Measurements from ENCODE around the gene PCDHGC5. TPM values are rescaled to one million over a fixed set of nuclear protein-coding genes. Genes with fewer than 3 reads are reported as not detected.

PCDHGC5 gene
- total and polyA plus RNA-seq, 2 donors from 2014 or later: 1.4 TPM; not detected in 1

DNA sequence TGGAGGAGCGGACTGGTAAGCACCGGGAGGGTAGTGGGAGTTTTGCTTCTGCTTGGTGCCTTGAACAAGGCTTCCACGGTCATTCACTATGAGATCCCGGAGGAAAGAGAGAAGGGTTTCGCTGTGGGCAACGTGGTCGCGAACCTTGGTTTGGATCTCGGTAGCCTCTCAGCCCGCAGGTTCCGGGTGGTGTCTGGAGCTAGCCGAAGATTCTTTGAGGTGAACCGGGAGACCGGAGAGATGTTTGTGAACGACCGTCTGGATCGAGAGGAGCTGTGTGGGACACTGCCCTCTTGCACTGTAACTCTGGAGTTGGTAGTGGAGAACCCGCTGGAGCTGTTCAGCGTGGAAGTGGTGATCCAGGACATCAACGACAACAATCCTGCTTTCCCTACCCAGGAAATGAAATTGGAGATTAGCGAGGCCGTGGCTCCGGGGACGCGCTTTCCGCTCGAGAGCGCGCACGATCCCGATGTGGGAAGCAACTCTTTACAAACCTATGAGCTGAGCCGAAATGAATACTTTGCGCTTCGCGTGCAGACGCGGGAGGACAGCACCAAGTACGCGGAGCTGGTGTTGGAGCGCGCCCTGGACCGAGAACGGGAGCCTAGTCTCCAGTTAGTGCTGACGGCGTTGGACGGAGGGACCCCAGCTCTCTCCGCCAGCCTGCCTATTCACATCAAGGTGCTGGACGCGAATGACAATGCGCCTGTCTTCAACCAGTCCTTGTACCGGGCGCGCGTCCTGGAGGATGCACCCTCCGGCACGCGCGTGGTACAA is 12.6 kb upstream of the PCDHGC5 start:
- TF ChIP-seq, protein P1, sequence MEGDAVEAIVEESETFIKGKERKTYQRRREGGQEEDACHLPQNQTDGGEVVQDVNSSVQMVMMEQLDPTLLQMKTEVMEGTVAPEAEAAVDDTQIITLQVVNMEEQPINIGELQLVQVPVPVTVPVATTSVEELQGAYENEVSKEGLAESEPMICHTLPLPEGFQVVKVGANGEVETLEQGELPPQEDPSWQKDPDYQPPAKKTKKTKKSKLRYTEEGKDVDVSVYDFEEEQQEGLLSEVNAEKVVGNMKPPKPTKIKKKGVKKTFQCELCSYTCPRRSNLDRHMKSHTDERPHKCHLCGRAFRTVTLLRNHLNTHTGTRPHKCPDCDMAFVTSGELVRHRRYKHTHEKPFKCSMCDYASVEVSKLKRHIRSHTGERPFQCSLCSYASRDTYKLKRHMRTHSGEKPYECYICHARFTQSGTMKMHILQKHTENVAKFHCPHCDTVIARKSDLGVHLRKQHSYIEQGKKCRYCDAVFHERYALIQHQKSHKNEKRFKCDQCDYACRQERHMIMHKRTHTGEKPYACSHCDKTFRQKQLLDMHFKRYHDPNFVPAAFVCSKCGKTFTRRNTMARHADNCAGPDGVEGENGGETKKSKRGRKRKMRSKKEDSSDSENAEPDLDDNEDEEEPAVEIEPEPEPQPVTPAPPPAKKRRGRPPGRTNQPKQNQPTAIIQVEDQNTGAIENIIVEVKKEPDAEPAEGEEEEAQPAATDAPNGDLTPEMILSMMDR (IDR thresholded peaks at IDR 0.05; ENCODE audit: borderline replicate concordance, extremely low read depth, insufficient read depth): no peak
- peak overlapping the region; percentile 75 to 88 (median 86) for H3K4me3 ChIP-seq (ENCODE audit: low read length in 3 of 3)
- no peaks in the 10 kb centered on the region for H3K27me3 ChIP-seq (ENCODE audit: control insufficient read depth, insufficient read depth, low read length)
- peak overlapping the region; percentile 76 to 80 for H3K27ac ChIP-seq (ENCODE audit: low read depth in 2 of 2, low read length in 2 of 2)
- peak; percentile 84 to 95 (median 85) for DNase-seq
- intact Hi-C loops (cut with DNase I): no loop called here
- peaks cover 4 to 20% (median 7%) of the 10 kb centered on the region in 3 donors for H3K4me1 ChIP-seq (ENCODE audit: control insufficient read depth in 2 of 3, insufficient read depth in 2 of 3, low read depth in 1 of 3, low read length in 3 of 3)
- no peaks in the 10 kb centered on the region for H3K9me3 ChIP-seq (ENCODE audit: control insufficient read depth in 2 of 3, insufficient read depth in 1 of 3, low read length in 3 of 3)
- no peak for FAIRE-seq
- H3K36me3 ChIP-seq (ENCODE audit: control insufficient read depth in 2 of 3, insufficient read depth in 3 of 3, low read length in 3 of 3): no peaks in the 10 kb centered on the region
- H3K9ac ChIP-seq (ENCODE audit: low read length in 3 of 3): peak overlapping the region; percentile 50 to 84 (median 76)

DNA sequence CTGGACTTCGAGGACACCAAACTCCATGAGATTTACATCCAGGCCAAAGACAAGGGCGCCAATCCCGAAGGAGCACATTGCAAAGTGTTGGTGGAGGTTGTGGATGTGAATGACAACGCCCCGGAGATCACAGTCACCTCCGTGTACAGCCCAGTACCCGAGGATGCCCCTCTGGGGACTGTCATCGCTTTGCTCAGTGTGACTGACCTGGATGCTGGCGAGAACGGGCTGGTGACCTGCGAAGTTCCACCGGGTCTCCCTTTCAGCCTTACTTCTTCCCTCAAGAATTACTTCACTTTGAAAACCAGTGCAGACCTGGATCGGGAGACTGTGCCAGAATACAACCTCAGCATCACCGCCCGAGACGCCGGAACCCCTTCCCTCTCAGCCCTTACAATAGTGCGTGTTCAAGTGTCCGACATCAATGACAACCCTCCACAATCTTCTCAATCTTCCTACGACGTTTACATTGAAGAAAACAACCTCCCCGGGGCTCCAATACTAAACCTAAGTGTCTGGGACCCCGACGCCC is 11.8 kb upstream of the PCDHGC5 start:
- no peak for FAIRE-seq
- no peak overlapping the region for H3K27ac ChIP-seq (ENCODE audit: low read depth in 2 of 2, low read length in 2 of 2)
- TF ChIP-seq, protein P1 (IDR thresholded peaks at IDR 0.05; ENCODE audit: borderline replicate concordance, extremely low read depth, insufficient read depth): no peak
- H3K36me3 ChIP-seq (ENCODE audit: control insufficient read depth in 2 of 3, insufficient read depth in 3 of 3, low read length in 3 of 3): no peaks in the 10 kb centered on the region
- no peaks in the 10 kb centered on the region for H3K9me3 ChIP-seq (ENCODE audit: control insufficient read depth in 2 of 3, insufficient read depth in 1 of 3, low read length in 3 of 3)
- H3K9ac ChIP-seq (ENCODE audit: low read length in 3 of 3): peak overlapping the region; percentile 11 to 84 (median 76)
- peak overlapping the region; percentile 75 to 88 (median 86) for H3K4me3 ChIP-seq (ENCODE audit: low read length in 3 of 3)
- intact Hi-C loops (cut with DNase I): no loop called here
- no peaks in the 10 kb centered on the region for H3K27me3 ChIP-seq (ENCODE audit: control insufficient read depth, insufficient read depth, low read length)
- H3K4me1 ChIP-seq (ENCODE audit: control insufficient read depth in 2 of 3, insufficient read depth in 2 of 3, low read depth in 1 of 3, low read length in 3 of 3): peaks cover 4 to 20% (median 7%) of the 10 kb centered on the region in 3 donors
- no peak for DNase-seq

GRCh38 chr5:141477815-141478214 is 11.1 kb upstream of the PCDHGC5 start:
- no peak overlapping the region for H3K27ac ChIP-seq (ENCODE audit: low read depth in 2 of 2, low read length in 2 of 2)
- peaks cover 4 to 20% (median 7%) of the 10 kb centered on the region in 3 donors for H3K4me1 ChIP-seq (ENCODE audit: control insufficient read depth in 2 of 3, insufficient read depth in 2 of 3, low read depth in 1 of 3, low read length in 3 of 3)
- H3K9ac ChIP-seq (ENCODE audit: low read length in 3 of 3): no peak overlapping the region
- H3K36me3 ChIP-seq (ENCODE audit: control insufficient read depth in 2 of 3, insufficient read depth in 3 of 3, low read length in 3 of 3): no peaks in the 10 kb centered on the region
- peak overlapping the region in 2 of 3 donors; percentile 20 to 54 for H3K4me3 ChIP-seq (ENCODE audit: low read length in 3 of 3)
- H3K9me3 ChIP-seq (ENCODE audit: control insufficient read depth in 2 of 3, insufficient read depth in 1 of 3, low read length in 3 of 3): no peaks in the 10 kb centered on the region
- DNase-seq (peak in 1 of 5 donors; percentile 5), FAIRE-seq (no peak)
- TF ChIP-seq, protein P1 (IDR thresholded peaks at IDR 0.05; ENCODE audit: borderline replicate concordance, extremely low read depth, insufficient read depth): no peak
- H3K27me3 ChIP-seq (ENCODE audit: control insufficient read depth, insufficient read depth, low read length): no peaks in the 10 kb centered on the region
- intact Hi-C loops (cut with DNase I): no loop called here

All from kidney (tissue), 14 donors.